ENCODE measurements around the gene ANKRD44.

GRCh38 chr2:197158591-197159550, 151.7 kb downstream of the ANKRD44 start:
- TF ChIP-seq, protein P1, sequence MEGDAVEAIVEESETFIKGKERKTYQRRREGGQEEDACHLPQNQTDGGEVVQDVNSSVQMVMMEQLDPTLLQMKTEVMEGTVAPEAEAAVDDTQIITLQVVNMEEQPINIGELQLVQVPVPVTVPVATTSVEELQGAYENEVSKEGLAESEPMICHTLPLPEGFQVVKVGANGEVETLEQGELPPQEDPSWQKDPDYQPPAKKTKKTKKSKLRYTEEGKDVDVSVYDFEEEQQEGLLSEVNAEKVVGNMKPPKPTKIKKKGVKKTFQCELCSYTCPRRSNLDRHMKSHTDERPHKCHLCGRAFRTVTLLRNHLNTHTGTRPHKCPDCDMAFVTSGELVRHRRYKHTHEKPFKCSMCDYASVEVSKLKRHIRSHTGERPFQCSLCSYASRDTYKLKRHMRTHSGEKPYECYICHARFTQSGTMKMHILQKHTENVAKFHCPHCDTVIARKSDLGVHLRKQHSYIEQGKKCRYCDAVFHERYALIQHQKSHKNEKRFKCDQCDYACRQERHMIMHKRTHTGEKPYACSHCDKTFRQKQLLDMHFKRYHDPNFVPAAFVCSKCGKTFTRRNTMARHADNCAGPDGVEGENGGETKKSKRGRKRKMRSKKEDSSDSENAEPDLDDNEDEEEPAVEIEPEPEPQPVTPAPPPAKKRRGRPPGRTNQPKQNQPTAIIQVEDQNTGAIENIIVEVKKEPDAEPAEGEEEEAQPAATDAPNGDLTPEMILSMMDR (conservative IDR thresholded peaks at IDR 0.05; ENCODE audit: low read depth, low read length) = no peak
- TF ChIP-seq EZH2 (IDR thresholded peaks at IDR 0.05; ENCODE audit: low read length, unreplicated experiment) = no peak

Measured in PC-3 (cell line).